Testis (tissue), 3 donors: Measurements from ENCODE around the gene C5orf58. TPM values are rescaled to one million over a fixed set of nuclear protein-coding genes. Genes with fewer than 3 reads are reported as not detected.
"Not testable (repeated sequence)": the region's sequence is repeated elsewhere in the genome, so short reads cannot be mapped to it uniquely, and the experiment has no call there.

ENCODE experiments used
- DNase-seq: peaks from one replicate; pipeline ENCODE4 v3.0.0-alpha.2; 2019
- H3K27ac ChIP-seq, 2 donors: fragments of 200-600 bp; sonication (generic); one replicate each; pipeline ENCODE4 v1.5.1; 2019
- H3K27me3 ChIP-seq: fragments of 200-600 bp; sonication (generic); one replicate; pipeline ENCODE4 v1.5.1; 2019
- H3K36me3 ChIP-seq: fragments of 200-600 bp; sonication (generic); one replicate; pipeline ENCODE4 v1.5.1; 2017; ENCODE audit warnings: low read depth; ENCODE audit errors: missing control alignments
- H3K4me1 ChIP-seq: fragments of 200-600 bp; sonication (generic); one replicate; pipeline ENCODE4 v1.5.1; 2019
- H3K4me3 ChIP-seq, 2 donors: fragments of 200-600 bp; sonication (generic); one replicate each; pipeline ENCODE4 v1.5.1; 2017 to 2019
- H3K9me3 ChIP-seq: fragments of 200-600 bp; sonication (generic); one replicate; pipeline ENCODE4 v1.5.1; 2017
- CTCF ChIP-seq, 3 experiments: fragments of 450-650 bp in 2 of 3; fragments of 200-600 bp in 1 of 3; sonication (generic) in 1 of 3; IDR thresholded peaks; one replicate each; pipeline ENCODE4 v1.5.1; 2016 to 2019; ENCODE audit warnings: antibody characterized with exemption in 3 of 3, mild to moderate bottlenecking in 2 of 3, moderate library complexity in 1 of 3
- POLR2A ChIP-seq: fragments of 450-650 bp; IDR thresholded peaks from one replicate; pipeline ENCODE4 v1.6.1; 2017; ENCODE audit warnings: antibody characterized with exemption, mild to moderate bottlenecking, moderate library complexity
- WGBS, 2 donors: methylation state at CpG; one replicate each; pipeline ENCODE4 v1.1.5; 2018; 5-methylcytosine and 5-hydroxymethylcytosine counted together
- intact Hi-C: fragments of 100-400 bp; cut with DNase I; formaldehyde crosslinking; loops from one replicate; pipeline ENCODE4 v1.15.1; 2023; ENCODE audit warnings: low total_unique reads
- polyA plus RNA-seq: library from polyadenylated mRNA; stranded (reverse); fragments of 350-450 nt; fragmentation: Illumina TruSeq; extraction: RNeasy Lipid Tissue Mini Kit (QIAGEN cat#74804); gene quantifications from one replicate; pipeline ENCODE4 v1.2.3, GENCODE V29; 2014; ENCODE audit warnings: low read depth, low replicate concordance; ENCODE audit not compliant: insufficient read depth
- total RNA-seq, 2 donors: library from RNA; depleted of rRNA; stranded (reverse); fragments of >200 nt; gene quantifications; one replicate each; pipeline ENCODE4 v1.2.3, GENCODE V29; 2016

Gene C5orf58
- total and polyA plus RNA-seq, 3 donors from 2014 or later, result 40.9 to 266 (median 72.7) TPM

GRCh38 chr5:170246126-170246870, 13.5 kb downstream of the C5orf58 start:
- Histone ChIP-seq H3K4me1 (peaks cover 5% of the 10 kb centered on the region), H3K36me3 (no peaks in the 10 kb centered on the region), H3K27ac (peak overlapping the region in 1 of 2 donors; percentile 60), H3K4me3 (no peak overlapping the region), H3K9me3 (no peaks in the 10 kb centered on the region), H3K27me3 (no peaks in the 10 kb centered on the region)
- intact Hi-C loops, result no loop called here
- whole genome bisulfite sequencing, 2 donors, result 81% methylated on average over 4 of the region's 4 CpGs
- TF ChIP-seq POLR2A, result no peak
- TF ChIP-seq CTCF (IDR thresholded peaks at IDR 0.05), result no peak
- no peak for DNase-seq

- Histone ChIP-seq H3K4me3 (no peak overlapping the region), H3K36me3 (no peaks in the 10 kb centered on the region), H3K27me3 (no peaks in the 10 kb centered on the region), H3K27ac (peak overlapping the region in 1 of 2 donors; percentile 60), H3K4me1 (peaks cover 10% of the 10 kb centered on the region), H3K9me3 (no peaks in the 10 kb centered on the region)
- no peak for TF ChIP-seq POLR2A
- TF ChIP-seq CTCF (IDR thresholded peaks at IDR 0.05), result no peak
- WGBS, 2 donors, result 50 to 57% methylated on average over 2 of the region's 2 CpGs
- DNase-seq, result no peak
- intact Hi-C loops, result no loop called here
Observed at GRCh38 chr5:170247363-170247762, 14.6 kb downstream of the C5orf58 start.

- WGBS, 2 donors, result 82 to 83% methylated on average over 6 of the region's 6 CpGs
- TF ChIP-seq CTCF (IDR thresholded peaks at IDR 0.05) (no peak), POLR2A (no peak)
- DNase-seq, result no peak
- Histone ChIP-seq H3K4me3 (no peak overlapping the region), H3K4me1 (peaks cover 10% of the 10 kb centered on the region), H3K27ac (no peak overlapping the region), H3K9me3 (no peaks in the 10 kb centered on the region), H3K36me3 (no peaks in the 10 kb centered on the region), H3K27me3 (no peaks in the 10 kb centered on the region)
- intact Hi-C loops, result no loop called here
Observed at GRCh38 chr5:170248172-170248930, 15.6 kb downstream of the C5orf58 start.

- H3K9me3 ChIP-seq, DNase-seq, H3K27me3 ChIP-seq, H3K27ac ChIP-seq, H3K36me3 ChIP-seq, H3K4me3 ChIP-seq, intact Hi-C loops: not testable (repeated sequence)
- 92% methylated on average over 4 of the region's 4 CpGs for WGBS, 2 donors
- H3K4me1 ChIP-seq, result peaks cover 10% of the 10 kb centered on the region
Observed at GRCh38 chr5:170248931-170249227, 16.1 kb downstream of the C5orf58 start.

- Histone ChIP-seq H3K27me3 (no peaks in the 10 kb centered on the region), H3K27ac (no peak overlapping the region), H3K4me3 (no peak overlapping the region), H3K9me3 (no peaks in the 10 kb centered on the region), H3K36me3 (no peaks in the 10 kb centered on the region), H3K4me1 (peaks cover 10% of the 10 kb centered on the region)
- TF ChIP-seq POLR2A (no peak), CTCF (IDR thresholded peaks at IDR 0.05) (no peak)
- WGBS, 2 donors, result 71 to 80% methylated on average over 4 of the region's 4 CpGs
- intact Hi-C loops, result no loop called here
- DNase-seq, result no peak
Observed at GRCh38 chr5:170249355-170249754, 16.6 kb downstream of the C5orf58 start.
